Measurements from ENCODE around the gene CFAP141.

- TF ChIP-seq CTCF (IDR thresholded peaks at IDR 0.05) (no peak), POLR2AphosphoS5 (IDR thresholded peaks at IDR 0.05) (no peak), POLR2A (IDR thresholded peaks at IDR 0.05) (no peak)
Observed at GRCh38 chr1:154221278-154222001, 15.3 kb upstream of the CFAP141 start.
